AG04449 (cell line): ENCODE data around the gene MON2.

Source experiments
- CTCF ChIA-PET: fragments of 350-600 bp; formaldehyde crosslinking; extraction: SDS; loops from one replicate; lab custom pipeline; 2021; ENCODE audit warnings: antibody characterized with exemption; lab: Yijun Ruan, JAX
- POLR2A ChIA-PET: fragments of 400-600, 350-600 bp; formaldehyde crosslinking; extraction: SDS; loops from one replicate; lab custom pipeline; 2020; ENCODE audit warnings: antibody characterized with exemption, inconsistent platforms; lab: Yijun Ruan, JAX
- DNase-seq: peaks from one replicate; pipeline ENCODE4 v3.0.0-alpha.2; 2010; ENCODE audit warnings: low read depth, low spot score
- H3K4me3 ChIP-seq: 2 replicates; pipeline ENCODE4 v1.5.1; 2011; ENCODE audit warnings: low read depth, mild to moderate bottlenecking, control low read depth, low read length
- CTCF ChIP-seq: IDR thresholded peaks from one replicate; pipeline ENCODE4 v1.5.1; 2011; ENCODE audit warnings: mild to moderate bottlenecking, moderate library complexity, low read length, control low read depth, inconsistent platforms; ENCODE audit not compliant: insufficient read depth; ENCODE audit errors: missing control alignments

The MON2 gene

DNA sequence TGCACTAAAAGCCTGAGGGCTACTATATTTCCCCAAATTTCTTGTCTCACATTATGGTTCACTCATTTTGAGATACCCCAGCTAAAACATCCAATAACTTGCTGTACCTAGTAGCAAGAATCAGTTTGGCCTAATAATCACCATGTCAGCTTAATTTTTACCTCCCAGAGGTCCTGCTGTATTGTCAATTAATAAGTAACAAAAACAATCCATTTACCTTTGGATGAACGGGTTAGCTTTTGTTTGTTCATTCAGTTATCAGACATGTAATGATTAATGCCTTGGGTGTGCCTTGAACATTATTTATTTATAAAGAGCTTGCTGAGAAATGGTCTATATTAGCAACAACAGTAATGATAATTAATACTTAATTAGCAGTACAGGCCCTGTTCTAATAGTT lies 57.0 kb downstream of the MON2 start:
- no peak for DNase-seq
- H3K4me3 ChIP-seq, result no peak overlapping the region
- TF ChIP-seq CTCF, result no peak
- ChIA-PET CTCF (interaction anchor here (0.6 to 2.0 kb wide), 7 partner anchors 21 to 276 kb away, joined by 3 to 7 read pairs (median 3); no protein-coding TSS in a partner anchor), POLR2A (no interaction called here)

GRCh38 chr12:62525271-62525670 lies 58.6 kb downstream of the MON2 start:
- H3K4me3 ChIP-seq, result no peak overlapping the region
- CTCF ChIA-PET, result interaction anchor here (1.1 to 1.3 kb wide), 2 partner anchors 87 to 275 kb away, joined by 3 to 5 read pairs; no protein-coding TSS in a partner anchor
- no peak for DNase-seq
- TF ChIP-seq CTCF, result no peak
- POLR2A ChIA-PET, result no interaction called here

DNA sequence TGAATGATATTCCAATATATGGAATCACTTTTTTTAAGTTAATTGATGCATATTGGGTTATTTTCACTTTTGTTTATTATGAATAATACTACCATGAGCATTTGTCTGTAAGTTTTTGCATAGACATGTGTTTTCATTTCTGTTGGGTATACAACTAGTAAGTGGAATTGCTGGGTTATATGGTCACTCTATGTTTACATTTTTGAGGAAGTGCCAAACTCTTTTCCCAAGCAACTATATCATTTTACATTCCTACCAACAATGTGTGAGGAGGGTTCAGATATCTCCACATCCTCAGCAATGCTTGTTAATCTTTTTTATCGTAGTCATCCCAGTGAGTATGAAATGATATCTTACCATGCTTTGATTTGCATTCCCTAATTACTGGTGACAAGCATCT lies 64.0 kb downstream of the MON2 start:
- DNase-seq, result peak; percentile 83
- TF ChIP-seq CTCF, result no peak
- POLR2A ChIA-PET, result no interaction called here
- CTCF ChIA-PET, result interaction anchor here (1.1 kb wide), 1 partner anchor 266 kb away, joined by 3 read pairs; no protein-coding TSS in a partner anchor
- H3K4me3 ChIP-seq, result no peak overlapping the region

DNA sequence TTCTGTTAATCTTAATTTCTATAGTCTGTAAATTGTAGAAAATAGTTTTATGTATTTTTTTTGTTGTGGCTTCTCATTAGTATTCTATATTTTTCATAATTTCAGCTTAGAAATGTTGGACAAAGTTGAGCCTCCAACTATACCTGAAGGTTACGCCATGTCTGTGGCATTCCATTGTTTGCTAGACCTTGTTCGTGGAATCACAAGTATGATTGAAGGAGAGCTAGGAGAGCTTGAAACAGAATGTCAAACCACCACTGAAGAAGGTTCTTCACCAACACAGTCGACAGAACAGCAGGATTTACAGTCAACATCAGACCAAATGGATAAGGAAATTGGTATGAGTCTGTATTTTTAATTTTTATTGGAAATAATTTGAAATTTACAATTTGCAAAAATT lies 65.7 kb downstream of the MON2 start:
- no peak for DNase-seq
- CTCF ChIA-PET, result no interaction called here
- POLR2A ChIA-PET, result no interaction called here
- no peak overlapping the region for H3K4me3 ChIP-seq
- TF ChIP-seq CTCF, result no peak

- TF ChIP-seq CTCF, result no peak
- DNase-seq, result no peak
- POLR2A ChIA-PET, result no interaction called here
- CTCF ChIA-PET, result no interaction called here
- no peak overlapping the region for H3K4me3 ChIP-seq
These were observed 66.6 kb downstream of the MON2 start for GRCh38 chr12:62533087-62533754.

DNA sequence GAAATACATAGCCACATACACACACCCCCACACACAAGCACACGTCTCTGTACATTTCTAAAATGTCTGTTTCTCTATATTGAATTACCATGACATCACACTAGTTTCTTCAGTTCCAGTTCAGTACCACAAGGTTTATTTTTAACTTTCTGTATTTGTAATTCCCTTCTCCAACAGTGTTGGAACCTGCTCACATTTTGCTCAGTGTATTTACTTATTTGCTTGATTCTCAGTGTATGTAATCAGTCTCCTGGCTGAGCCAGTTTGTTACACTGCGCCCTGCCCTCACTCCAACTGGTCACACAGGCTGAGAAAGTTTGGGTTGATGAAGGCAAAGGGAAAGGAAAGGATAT lies 67.1 kb downstream of the MON2 start:
- CTCF ChIA-PET, result no interaction called here
- DNase-seq, result no peak
- POLR2A ChIA-PET, result no interaction called here
- TF ChIP-seq CTCF, result no peak
- no peak overlapping the region for H3K4me3 ChIP-seq
